Stimulated activated naive CD8-positive, alpha-beta T cell treated with anti-CD3 and anti-CD28 coated beads, Interleukin-15, Interleukin-2, amounts not matched to agents 100 ng/mL and 50 ng/mL, for 24 hours (primary cell): ENCODE measurements around the gene FOXB2.

Source experiments
- H3K27ac Mint-ChIP-seq: one replicate; pipeline ENCODE4 v1.8.0; 2021; ENCODE audit warnings: mild to moderate bottlenecking, mixed read lengths
- H3K27me3 Mint-ChIP-seq: one replicate; pipeline ENCODE4 v1.8.0; 2021; ENCODE audit warnings: mixed read lengths
- H3K36me3 Mint-ChIP-seq: one replicate; pipeline ENCODE4 v1.8.0; 2021; ENCODE audit warnings: low read depth, mixed read lengths
- H3K4me1 Mint-ChIP-seq: one replicate; pipeline ENCODE4 v1.8.0; 2021; ENCODE audit warnings: low read depth, mixed read lengths
- H3K4me3 Mint-ChIP-seq: one replicate; pipeline ENCODE4 v1.8.0; 2021; ENCODE audit warnings: mild to moderate bottlenecking, mixed read lengths
- H3K9me3 Mint-ChIP-seq: one replicate; pipeline ENCODE4 v1.8.0; 2021; ENCODE audit warnings: mixed read lengths

FOXB2 gene

GRCh38 chr9:77011973-77012821 is 7.3 kb upstream of the FOXB2 start:
- Mint-ChIP-seq H3K27me3 (peaks cover 77% of the 10 kb centered on the region), H3K4me3 (no peak overlapping the region), H3K27ac (no peak overlapping the region), H3K36me3 (no peaks in the 10 kb centered on the region), H3K9me3 (no peaks in the 10 kb centered on the region), H3K4me1 (peaks cover 20% of the 10 kb centered on the region)

- Mint-ChIP-seq H3K4me3 (no peak overlapping the region), H3K4me1 (peaks cover 26% of the 10 kb centered on the region)
Observed at GRCh38 chr9:77013206-77013931, 6.1 kb upstream of the FOXB2 start.

GRCh38 chr9:77013932-77014596 is 5.4 kb upstream of the FOXB2 start:
- peaks cover 27% of the 10 kb centered on the region for H3K4me1 Mint-ChIP-seq
- H3K27ac Mint-ChIP-seq: no peak overlapping the region
- no peak overlapping the region for H3K4me3 Mint-ChIP-seq
- H3K9me3 Mint-ChIP-seq: no peaks in the 10 kb centered on the region
- H3K36me3 Mint-ChIP-seq: peaks cover 3% of the 10 kb centered on the region
- peaks cover 82% of the 10 kb centered on the region for H3K27me3 Mint-ChIP-seq

More at GRCh38 chr9:77013206-77013931, 6.1 kb upstream of the FOXB2 start:
- Mint-ChIP-seq H3K27me3 (peaks cover 83% of the 10 kb centered on the region), H3K36me3 (peaks cover 3% of the 10 kb centered on the region), H3K9me3 (no peaks in the 10 kb centered on the region), H3K27ac (no peak overlapping the region)

GRCh38 chr9:77014597-77015263 is 4.7 kb upstream of the FOXB2 start:
- no peaks in the 10 kb centered on the region for H3K9me3 Mint-ChIP-seq
- peaks cover 3% of the 10 kb centered on the region for H3K36me3 Mint-ChIP-seq
- H3K4me1 Mint-ChIP-seq: peaks cover 33% of the 10 kb centered on the region
- no peak overlapping the region for H3K27ac Mint-ChIP-seq
- peaks cover 85% of the 10 kb centered on the region for H3K27me3 Mint-ChIP-seq
- no peak overlapping the region for H3K4me3 Mint-ChIP-seq

GRCh38 chr9:77015327-77016048 is 4.0 kb upstream of the FOXB2 start:
- Mint-ChIP-seq H3K4me3 (no peak overlapping the region), H3K27ac (peak overlapping the region; percentile 45), H3K4me1 (peaks cover 34% of the 10 kb centered on the region), H3K27me3 (peaks cover 82% of the 10 kb centered on the region), H3K36me3 (peaks cover 3% of the 10 kb centered on the region), H3K9me3 (no peaks in the 10 kb centered on the region)

GRCh38 chr9:77016121-77016525 is 3.3 kb upstream of the FOXB2 start:
- H3K4me3 Mint-ChIP-seq: no peak overlapping the region
- H3K27ac Mint-ChIP-seq: no peak overlapping the region
- H3K36me3 Mint-ChIP-seq: peaks cover 3% of the 10 kb centered on the region
- peaks cover 39% of the 10 kb centered on the region for H3K4me1 Mint-ChIP-seq
- H3K27me3 Mint-ChIP-seq: peaks cover 80% of the 10 kb centered on the region
- no peaks in the 10 kb centered on the region for H3K9me3 Mint-ChIP-seq

GRCh38 chr9:77016526-77017504 is 2.6 kb upstream of the FOXB2 start:
- H3K36me3 Mint-ChIP-seq: peaks cover 3% of the 10 kb centered on the region
- peak overlapping the region; percentile 7 for H3K4me3 Mint-ChIP-seq
- peaks cover 46% of the 10 kb centered on the region for H3K4me1 Mint-ChIP-seq
- H3K9me3 Mint-ChIP-seq: no peaks in the 10 kb centered on the region
- H3K27ac Mint-ChIP-seq: no peak overlapping the region
- peaks cover 83% of the 10 kb centered on the region for H3K27me3 Mint-ChIP-seq

- Mint-ChIP-seq H3K27ac (no peak overlapping the region), H3K9me3 (no peaks in the 10 kb centered on the region), H3K4me1 (peaks cover 46% of the 10 kb centered on the region), H3K4me3 (peak overlapping the region; percentile 7), H3K27me3 (peaks cover 83% of the 10 kb centered on the region), H3K36me3 (peaks cover 3% of the 10 kb centered on the region)
Observed at GRCh38 chr9:77017505-77017894, 2.0 kb upstream of the FOXB2 start.

GRCh38 chr9:77018058-77018968 is 1.1 kb upstream of the FOXB2 start:
- no peaks in the 10 kb centered on the region for H3K9me3 Mint-ChIP-seq
- H3K36me3 Mint-ChIP-seq: peaks cover 3% of the 10 kb centered on the region
- H3K27me3 Mint-ChIP-seq: peaks cover 82% of the 10 kb centered on the region
- no peak overlapping the region for H3K4me3 Mint-ChIP-seq
- H3K27ac Mint-ChIP-seq: peak overlapping the region; percentile 23
- H3K4me1 Mint-ChIP-seq: peaks cover 46% of the 10 kb centered on the region

- Mint-ChIP-seq H3K36me3 (peaks cover 3% of the 10 kb centered on the region), H3K4me3 (peak overlapping the region; percentile 39), H3K4me1 (peaks cover 46% of the 10 kb centered on the region), H3K27ac (no peak overlapping the region), H3K9me3 (no peaks in the 10 kb centered on the region), H3K27me3 (peaks cover 82% of the 10 kb centered on the region)
Observed at GRCh38 chr9:77018969-77019235, 553 bp upstream of the FOXB2 start.

- no peak overlapping the region for H3K4me3 Mint-ChIP-seq
- H3K27ac Mint-ChIP-seq: peak overlapping the region; percentile 26
- H3K9me3 Mint-ChIP-seq: no peaks in the 10 kb centered on the region
- peaks cover 41% of the 10 kb centered on the region for H3K4me1 Mint-ChIP-seq
- H3K27me3 Mint-ChIP-seq: peaks cover 80% of the 10 kb centered on the region
- H3K36me3 Mint-ChIP-seq: peaks cover 3% of the 10 kb centered on the region
Observed at GRCh38 chr9:77019926-77020412, 514 bp downstream of the FOXB2 start.

- H3K9me3 Mint-ChIP-seq: no peaks in the 10 kb centered on the region
- peaks cover 35% of the 10 kb centered on the region for H3K4me1 Mint-ChIP-seq
- H3K27me3 Mint-ChIP-seq: peaks cover 80% of the 10 kb centered on the region
- peaks cover 3% of the 10 kb centered on the region for H3K36me3 Mint-ChIP-seq
- H3K27ac Mint-ChIP-seq: peak overlapping the region; percentile 45
- H3K4me3 Mint-ChIP-seq: peak overlapping the region; percentile 45
Observed at GRCh38 chr9:77020413-77021290, 1.2 kb downstream of the FOXB2 start.
